T-helper 2 cell (primary cell): ENCODE results near the gene SEMA4C.
"Not testable (repeated sequence)": the region's sequence is repeated elsewhere in the genome, so short reads cannot be mapped to it uniquely, and the experiment has no call there.

ENCODE experiments used
- DNase-seq, 5 experiments: peaks; one replicate each; pipeline versions ENCODE4 v3.0.0 to v3.0.0-alpha.2; 2012 to 2022

SEMA4C gene

DNA sequence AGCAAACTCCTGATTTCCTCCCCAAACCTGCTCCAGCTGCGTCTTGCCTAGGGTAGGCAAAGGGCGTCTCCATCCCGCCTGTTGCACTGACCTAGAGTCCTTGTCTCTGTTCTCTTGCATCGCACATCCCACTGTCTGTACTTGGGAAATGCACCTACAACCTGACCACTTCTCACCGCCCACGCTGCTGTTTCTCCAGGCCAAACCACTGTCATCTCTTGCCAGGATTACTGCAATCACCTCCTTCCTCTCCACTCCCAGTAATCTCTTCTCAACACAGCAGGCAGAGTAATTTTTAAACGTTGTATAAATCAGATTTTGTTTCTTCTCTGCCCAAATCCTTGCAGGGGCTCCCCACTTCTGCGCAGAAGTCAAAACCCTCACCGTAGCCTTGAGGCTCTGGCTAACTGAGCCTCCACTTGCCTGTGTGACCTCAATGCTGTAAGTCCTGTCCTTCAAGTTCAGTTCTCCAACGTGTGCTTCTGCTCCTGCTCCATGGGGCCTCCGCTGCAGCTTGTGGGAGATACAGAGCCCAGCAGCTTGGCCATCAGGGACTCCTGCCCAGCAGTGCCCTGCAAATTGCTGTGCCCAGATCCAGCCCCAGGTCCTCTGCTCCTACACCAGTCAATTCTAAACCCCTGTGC, 27.7 kb upstream of the SEMA4C start:
- no peak for DNase-seq

DNA sequence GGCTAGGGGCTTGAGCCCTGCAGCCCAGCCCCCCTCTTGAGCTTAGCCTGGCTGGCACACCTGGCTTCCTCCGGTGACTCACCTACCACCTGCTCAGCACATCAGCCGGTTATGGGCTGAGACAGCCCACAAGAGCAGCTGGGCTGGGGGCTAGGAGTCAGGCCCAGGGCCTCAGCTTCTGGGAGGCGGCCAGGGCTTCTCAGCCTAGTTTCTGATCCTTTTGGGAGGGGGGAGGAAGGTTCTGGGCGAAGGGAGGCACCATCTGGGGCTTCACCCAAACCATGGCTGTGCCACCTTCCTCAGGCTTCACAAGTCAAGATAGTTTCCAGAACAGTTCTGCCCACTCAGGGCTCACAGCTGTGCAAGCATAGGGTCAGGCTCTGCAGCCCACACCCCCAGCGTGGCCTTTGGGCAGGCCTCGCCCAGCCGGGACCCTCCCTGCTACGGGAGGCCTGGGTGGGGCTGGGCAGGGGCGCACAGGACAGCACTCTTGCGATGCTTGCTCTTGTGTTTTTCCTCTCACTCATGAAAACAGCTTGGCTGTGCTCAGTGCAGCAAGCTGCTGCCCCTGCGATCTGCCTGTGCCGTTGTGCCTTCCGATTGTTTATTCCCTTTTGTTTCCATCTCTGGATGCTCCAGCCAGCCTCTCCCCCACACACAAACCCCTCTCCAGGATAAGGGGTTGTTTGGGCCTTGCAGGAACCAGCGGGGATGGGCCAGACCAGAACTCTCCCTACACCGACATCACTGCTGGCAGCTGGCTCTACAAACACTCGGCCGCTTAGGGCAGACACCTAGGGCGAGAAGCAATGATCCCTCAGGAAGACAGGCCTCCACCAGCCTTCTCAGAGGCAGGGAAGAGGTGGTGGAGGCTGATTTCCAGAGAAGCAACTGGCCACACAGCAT, 26.1 kb upstream of the SEMA4C start:
- no peak for DNase-seq

GRCh38 chr2:96895032-96895745, 25.3 kb upstream of the SEMA4C start:
- no peak for DNase-seq

DNA sequence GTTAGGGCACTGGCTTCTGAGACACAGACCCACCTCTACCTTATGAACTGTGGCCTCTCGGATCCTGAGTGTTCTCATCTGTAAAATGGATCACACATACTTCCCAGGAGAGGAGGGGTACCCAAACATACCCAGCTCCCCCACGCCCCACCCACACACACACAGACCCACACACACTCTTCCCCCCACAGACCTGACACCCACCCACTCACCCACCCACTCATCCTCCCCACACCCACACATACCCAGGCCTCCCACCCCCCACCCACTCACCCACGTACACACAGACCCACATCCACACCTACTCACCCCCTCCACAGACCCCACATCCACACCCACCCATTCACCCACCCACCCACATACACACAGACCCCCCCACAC, 24.3 kb upstream of the SEMA4C start:
- DNase-seq: no peak

DNA sequence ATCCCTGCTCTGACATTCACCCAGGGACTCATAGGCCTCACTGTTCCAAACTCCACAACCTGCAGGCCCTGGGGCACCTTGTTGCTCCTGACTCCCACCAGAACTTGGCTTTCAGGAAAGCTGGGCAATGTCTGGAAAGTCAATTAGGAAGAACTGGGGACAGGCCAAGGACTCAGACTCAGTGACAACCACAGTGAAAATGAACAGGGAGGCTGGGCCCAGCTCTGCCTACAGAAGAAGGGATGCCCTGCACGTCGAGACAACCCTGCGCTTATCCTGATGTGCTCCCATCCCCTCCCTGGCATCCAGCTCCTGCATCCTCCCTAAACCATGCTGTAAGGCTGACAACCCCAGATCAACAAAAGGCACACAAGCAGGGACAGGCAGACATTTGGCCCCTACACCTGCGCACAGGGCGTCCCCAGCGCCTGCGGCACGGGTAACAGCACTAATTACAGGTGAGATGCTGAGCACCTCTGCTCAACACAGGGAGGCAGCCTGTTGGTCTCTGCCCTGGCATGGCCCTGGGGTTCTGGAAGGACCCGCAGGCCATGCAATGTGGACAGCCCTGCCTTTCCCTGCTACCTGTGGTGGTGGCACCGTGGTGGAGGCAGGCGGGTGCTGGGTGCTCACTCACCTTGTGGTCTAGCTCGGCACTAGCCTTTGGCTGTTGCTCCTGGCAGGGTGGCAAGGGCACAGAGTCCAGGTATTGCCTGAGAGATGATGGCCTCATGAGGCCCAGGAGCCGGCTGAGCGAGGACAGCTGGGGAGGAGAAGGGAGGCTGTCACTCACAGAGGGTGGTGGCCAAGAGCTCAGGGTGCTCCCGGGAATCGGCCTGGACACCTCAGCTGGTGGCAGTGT, 23.6 kb upstream of the SEMA4C start:
- no peak for DNase-seq

DNA sequence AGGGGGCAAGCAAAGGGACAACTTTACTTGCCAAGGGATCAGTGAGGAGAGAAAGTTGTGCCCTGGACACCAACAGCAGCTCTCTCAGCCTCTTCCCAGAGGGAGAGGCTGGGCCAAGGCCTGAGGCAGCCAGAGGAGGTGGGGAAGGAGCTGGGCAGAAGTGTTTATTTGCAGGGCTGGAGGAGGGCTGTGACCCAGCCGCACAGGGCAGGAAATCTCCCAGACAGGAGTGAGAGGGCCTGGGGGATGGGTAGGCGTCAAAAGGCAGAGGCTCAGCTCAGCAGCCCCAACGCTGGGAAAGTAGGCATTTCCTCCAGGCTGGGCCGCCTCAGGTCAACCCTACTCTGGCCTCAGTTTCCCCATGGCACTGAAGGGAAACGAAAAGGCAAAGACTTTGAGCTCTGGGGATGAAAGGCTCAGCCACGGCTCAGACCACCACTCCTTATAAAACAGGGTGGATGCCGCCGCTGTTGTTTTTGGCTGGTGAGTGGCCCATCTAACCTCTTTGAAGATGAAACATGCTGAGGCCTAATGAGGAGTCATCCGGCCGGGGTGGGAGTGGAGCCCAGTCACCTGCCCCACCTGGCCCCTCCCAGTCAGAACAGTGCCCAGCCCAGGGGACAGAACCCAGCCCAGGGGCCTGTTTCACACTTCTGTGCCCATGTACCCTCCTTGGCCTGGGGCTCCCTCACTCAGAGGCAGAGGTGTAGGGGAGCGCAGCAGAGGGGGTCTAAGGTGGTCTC, 21.9 kb upstream of the SEMA4C start:
- peak in 1 of 5 experiments; percentile 32 for DNase-seq

GRCh38 chr2:96890726-96891385, 21.0 kb upstream of the SEMA4C start:
- no peak for DNase-seq

DNA sequence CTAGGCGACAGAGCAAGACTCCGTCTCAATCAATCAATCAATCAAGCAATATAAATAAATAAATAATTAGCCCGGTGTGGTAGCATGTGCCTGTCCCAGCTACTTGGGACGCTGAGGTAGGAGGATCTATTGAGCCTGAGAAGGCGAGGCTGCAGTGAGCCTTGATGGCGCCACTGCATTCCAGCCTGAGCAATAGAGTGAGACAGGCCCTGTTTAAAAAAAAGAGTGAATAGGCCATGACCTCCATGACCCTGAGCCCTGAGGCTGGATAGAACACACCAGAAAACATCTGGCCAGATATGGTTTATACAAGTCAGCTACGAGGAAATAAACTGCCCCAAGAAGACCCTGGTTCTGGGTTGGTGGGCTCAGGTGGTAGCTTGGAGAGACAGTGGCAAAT, 20.4 kb upstream of the SEMA4C start:
- no peak for DNase-seq

GRCh38 chr2:96889502-96889901, 19.6 kb upstream of the SEMA4C start:
- not testable (repeated sequence) for DNase-seq

- peak in 1 of 5 experiments; percentile 37 for DNase-seq
Observed at GRCh38 chr2:96888072-96889011, 18.5 kb upstream of the SEMA4C start.

DNA sequence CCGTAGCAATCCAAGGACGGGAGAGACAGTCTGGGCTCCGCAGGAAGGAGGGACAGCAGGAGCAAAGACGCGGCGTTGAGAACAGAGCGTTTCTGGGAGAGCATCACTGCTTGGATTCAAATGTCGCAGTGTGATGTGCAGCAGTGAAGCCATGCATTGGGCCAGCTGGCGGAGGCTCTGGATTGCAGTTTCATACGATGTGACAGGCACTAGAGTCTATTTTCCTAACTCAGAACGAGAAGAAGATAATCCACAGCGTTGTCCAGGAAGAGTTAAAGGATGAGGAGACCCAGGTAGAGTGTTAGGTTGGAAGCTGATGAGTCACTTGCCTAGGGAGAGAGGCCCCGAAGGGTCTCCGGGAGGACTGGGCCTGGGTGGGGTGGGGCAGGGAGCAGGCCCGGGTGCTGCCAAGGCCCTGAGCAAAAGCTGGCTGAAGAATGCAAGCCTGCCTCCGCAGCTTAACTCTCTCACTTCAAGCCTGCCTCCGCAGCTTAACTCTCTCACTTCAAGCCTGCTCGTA, 17.7 kb upstream of the SEMA4C start:
- no peak for DNase-seq

DNA sequence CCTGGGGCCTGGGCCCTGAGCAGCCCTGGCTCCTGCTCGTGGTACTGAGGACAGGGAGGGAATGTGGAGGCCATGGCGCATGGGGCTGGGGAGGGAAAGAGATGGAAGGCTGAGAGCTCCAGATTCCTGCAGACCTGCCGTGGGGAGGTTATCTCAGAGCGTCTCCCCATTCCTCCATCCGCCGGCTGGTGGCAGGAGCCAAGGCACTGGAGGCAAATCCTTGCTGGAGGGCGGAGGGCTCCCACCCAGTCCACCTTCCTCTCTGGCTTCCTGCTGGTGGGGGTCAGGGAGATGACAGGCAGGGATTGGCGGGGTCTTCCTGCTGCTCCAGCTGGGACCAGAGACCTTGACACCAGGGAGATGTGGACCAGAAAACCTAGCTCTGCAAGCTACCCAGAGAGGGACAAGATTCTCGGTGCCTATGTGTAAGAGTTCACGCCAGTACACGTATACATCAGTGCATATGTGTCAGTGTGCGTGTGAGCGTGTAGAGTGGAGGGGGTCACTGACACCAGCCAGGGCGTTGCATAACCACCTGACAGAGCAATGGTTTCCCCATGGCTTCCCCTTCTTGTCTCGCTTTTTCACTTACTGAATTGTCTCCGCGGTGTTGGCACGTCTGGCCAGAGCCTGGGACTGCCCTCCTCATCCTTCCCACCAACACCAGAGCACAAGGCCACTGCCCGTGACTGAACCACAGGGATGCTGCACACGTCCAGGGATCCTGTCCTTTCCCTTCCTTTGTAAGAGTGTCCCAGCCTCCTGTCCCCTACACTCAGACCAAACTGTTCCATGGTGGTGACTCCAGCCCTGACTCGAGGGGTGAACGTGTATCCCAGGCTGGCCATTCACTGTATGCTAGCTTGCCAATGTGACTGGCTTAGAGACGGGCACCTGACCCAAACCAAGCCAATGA, 15.8 kb upstream of the SEMA4C start:
- DNase-seq: no peak

- no peak for DNase-seq
Observed at GRCh38 chr2:96884299-96885094, 14.6 kb upstream of the SEMA4C start.

GRCh38 chr2:96883306-96883705, 13.4 kb upstream of the SEMA4C start:
- DNase-seq: no peak

GRCh38 chr2:96882906-96883305, 13.0 kb upstream of the SEMA4C start:
- DNase-seq: no peak

DNA sequence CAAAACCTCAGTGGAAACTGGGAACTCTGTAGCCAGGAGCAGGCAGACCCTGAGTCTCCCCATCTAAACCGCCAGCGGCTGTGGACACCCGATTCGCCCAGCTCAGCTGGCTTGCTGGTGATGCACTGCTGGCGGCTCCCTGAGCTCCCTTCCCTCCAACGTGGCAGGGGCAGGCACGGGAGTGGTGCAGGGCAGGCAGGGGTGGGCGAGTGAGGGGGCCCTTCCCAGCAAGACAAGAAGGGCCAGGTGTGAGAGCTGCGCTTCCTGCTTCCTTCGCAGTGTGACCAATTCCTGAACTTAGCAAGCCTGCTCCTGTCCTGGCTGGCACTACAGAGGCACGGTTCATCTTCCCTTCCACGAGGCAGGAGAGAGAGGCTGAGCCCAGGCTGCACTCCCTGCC, 12.3 kb upstream of the SEMA4C start:
- no peak for DNase-seq

GRCh38 chr2:96881349-96882195, 11.7 kb upstream of the SEMA4C start:
- DNase-seq: no peak
